ENCODE results near the gene MISP. TPM values are rescaled to one million over a fixed set of nuclear protein-coding genes. Genes with fewer than 3 reads are reported as not detected.

The MISP gene
- total and polyA plus RNA-seq, 2 of the 4 experiments (the other 2 are of a cell fraction): not detected

DNA sequence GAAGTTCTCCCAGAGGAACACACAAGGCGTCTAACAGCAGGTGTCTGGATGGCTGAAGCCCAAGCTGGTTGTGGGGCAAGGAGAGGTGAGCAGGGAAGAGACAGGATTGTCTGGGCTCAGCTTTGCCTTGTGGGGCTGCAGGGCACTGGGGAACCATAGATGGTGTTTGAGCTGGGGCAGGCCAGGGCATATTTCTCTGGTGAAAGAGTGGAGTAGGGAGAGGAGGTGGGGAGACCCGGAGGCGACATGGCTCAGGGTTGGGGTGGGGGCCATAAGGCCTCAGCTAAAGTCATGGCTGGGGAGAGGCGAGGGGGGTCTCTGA lies 47.6 kb upstream of the MISP start:
- H3K23ac ChIP-seq (ENCODE audit: low read depth, low read length): no peak overlapping the region
- dilution Hi-C loops (cut with HindIII; ENCODE audit: low sequenced_read_pairs, unreplicated experiment) (no loop called here), intact Hi-C loops (cut with micrococcal nuclease) (no loop called here), in situ Hi-C loops (cut with MboI; ENCODE audit: low sequenced_read_pairs) (no loop called here)
- no peak overlapping the region for H3K4me3 ChIP-seq (ENCODE audit: insufficient read depth, low read depth, low read length)
- H2AFZ ChIP-seq (replicated peaks; ENCODE audit: low read length, poor library complexity): peak overlapping the region; percentile 35
- 46% methylated on average over 2 of the region's 4 CpGs; no CpG with 5 or more reads in 1 of the 2 experiments for WGBS, 2 experiments (ENCODE audit: extremely low coverage in 2 of 2, insufficient read length in 1 of 2)
- no peak overlapping the region for H4K8ac ChIP-seq (ENCODE audit: low read depth in 2 of 2, low read length in 2 of 2)
- H3K4me2 ChIP-seq (ENCODE audit: low read depth, low read length): no peak overlapping the region
- no peaks in the 10 kb centered on the region for H3K9me1 ChIP-seq (ENCODE audit: insufficient read depth, low read length)
- H2BK15ac ChIP-seq (ENCODE audit: low read depth, low read length): no peak overlapping the region
- peaks cover 3% of the 10 kb centered on the region; the same call in 1 of the 2 replicates for H3K4me1 ChIP-seq (ENCODE audit: control insufficient read depth, insufficient read depth, low read length)
- H3K4ac ChIP-seq (ENCODE audit: low read depth, low read length): no peak overlapping the region
- CTCF ChIA-PET: no interaction called here
- H2BK120ac ChIP-seq (ENCODE audit: low read depth, low read length): no peak overlapping the region
- TF ChIP-seq MAFK (IDR thresholded peaks at IDR 0.05; ENCODE audit: low read depth, low read length) (no peak), RAD21 (IDR thresholded peaks at IDR 0.05; ENCODE audit: low read length) (no peak), RFX5 (IDR thresholded peaks at IDR 0.05; ENCODE audit: low read depth, low read length) (no peak), MXI1 (IDR thresholded peaks at IDR 0.05; ENCODE audit: borderline replicate concordance, low read depth, low read length) (no peak), POLR2A (IDR thresholded peaks at IDR 0.05; ENCODE audit: low read depth, low read length) (no peak), CHD1 (IDR thresholded peaks at IDR 0.05; ENCODE audit: low read depth, low read length) (no peak), NFE2L2 (IDR thresholded peaks at IDR 0.05; ENCODE audit: low read depth, low read length) (no peak), BHLHE40 (IDR thresholded peaks at IDR 0.05; ENCODE audit: low read depth, low read length) (no peak), RCOR1 (IDR thresholded peaks at IDR 0.05; ENCODE audit: insufficient replicate concordance, low read length) (no peak), MAZ (IDR thresholded peaks at IDR 0.05; ENCODE audit: borderline replicate concordance, low read depth, low read length) (no peak), FOS (IDR thresholded peaks at IDR 0.05; ENCODE audit: low read depth, low read length) (no peak), CEBPB (IDR thresholded peaks at IDR 0.05; ENCODE audit: low read depth, low read length) (no peak)
- TF ChIP-seq, protein P1, sequence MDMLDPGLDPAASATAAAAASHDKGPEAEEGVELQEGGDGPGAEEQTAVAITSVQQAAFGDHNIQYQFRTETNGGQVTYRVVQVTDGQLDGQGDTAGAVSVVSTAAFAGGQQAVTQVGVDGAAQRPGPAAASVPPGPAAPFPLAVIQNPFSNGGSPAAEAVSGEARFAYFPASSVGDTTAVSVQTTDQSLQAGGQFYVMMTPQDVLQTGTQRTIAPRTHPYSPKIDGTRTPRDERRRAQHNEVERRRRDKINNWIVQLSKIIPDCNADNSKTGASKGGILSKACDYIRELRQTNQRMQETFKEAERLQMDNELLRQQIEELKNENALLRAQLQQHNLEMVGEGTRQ (IDR thresholded peaks at IDR 0.05; ENCODE audit: low read depth, low read length): no peak
- TF ChIP-seq, protein P2, sequence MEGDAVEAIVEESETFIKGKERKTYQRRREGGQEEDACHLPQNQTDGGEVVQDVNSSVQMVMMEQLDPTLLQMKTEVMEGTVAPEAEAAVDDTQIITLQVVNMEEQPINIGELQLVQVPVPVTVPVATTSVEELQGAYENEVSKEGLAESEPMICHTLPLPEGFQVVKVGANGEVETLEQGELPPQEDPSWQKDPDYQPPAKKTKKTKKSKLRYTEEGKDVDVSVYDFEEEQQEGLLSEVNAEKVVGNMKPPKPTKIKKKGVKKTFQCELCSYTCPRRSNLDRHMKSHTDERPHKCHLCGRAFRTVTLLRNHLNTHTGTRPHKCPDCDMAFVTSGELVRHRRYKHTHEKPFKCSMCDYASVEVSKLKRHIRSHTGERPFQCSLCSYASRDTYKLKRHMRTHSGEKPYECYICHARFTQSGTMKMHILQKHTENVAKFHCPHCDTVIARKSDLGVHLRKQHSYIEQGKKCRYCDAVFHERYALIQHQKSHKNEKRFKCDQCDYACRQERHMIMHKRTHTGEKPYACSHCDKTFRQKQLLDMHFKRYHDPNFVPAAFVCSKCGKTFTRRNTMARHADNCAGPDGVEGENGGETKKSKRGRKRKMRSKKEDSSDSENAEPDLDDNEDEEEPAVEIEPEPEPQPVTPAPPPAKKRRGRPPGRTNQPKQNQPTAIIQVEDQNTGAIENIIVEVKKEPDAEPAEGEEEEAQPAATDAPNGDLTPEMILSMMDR (conservative IDR thresholded peaks at IDR 0.05; ENCODE audit: low read depth, low read length): no peak
- TF ChIP-seq, protein P3, sequence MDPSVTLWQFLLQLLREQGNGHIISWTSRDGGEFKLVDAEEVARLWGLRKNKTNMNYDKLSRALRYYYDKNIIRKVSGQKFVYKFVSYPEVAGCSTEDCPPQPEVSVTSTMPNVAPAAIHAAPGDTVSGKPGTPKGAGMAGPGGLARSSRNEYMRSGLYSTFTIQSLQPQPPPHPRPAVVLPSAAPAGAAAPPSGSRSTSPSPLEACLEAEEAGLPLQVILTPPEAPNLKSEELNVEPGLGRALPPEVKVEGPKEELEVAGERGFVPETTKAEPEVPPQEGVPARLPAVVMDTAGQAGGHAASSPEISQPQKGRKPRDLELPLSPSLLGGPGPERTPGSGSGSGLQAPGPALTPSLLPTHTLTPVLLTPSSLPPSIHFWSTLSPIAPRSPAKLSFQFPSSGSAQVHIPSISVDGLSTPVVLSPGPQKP (IDR thresholded peaks at IDR 0.05; ENCODE audit: borderline replicate concordance, low read depth, low read length): no peak
- H3K9me3 ChIP-seq (ENCODE audit: control insufficient read depth, insufficient read depth, low read length): no peaks in the 10 kb centered on the region
- no peak for ATAC-seq (ENCODE audit: low read depth)
- H2BK20ac ChIP-seq (ENCODE audit: low read depth, low read length): no peak overlapping the region
- no peak overlapping the region for H3K14ac ChIP-seq (replicated peaks; ENCODE audit: low read depth, low read length)
- H4K5ac ChIP-seq (ENCODE audit: low read depth, low read length): no peak overlapping the region; the same call in 1 of the 2 replicates
- no peaks in the 10 kb centered on the region; the same call in 1 of the 2 replicates for H4K20me1 ChIP-seq (ENCODE audit: insufficient read depth, low read length)
- no peak overlapping the region for H3K18ac ChIP-seq (ENCODE audit: low read depth, low read length)
- no peak overlapping the region for H3K56ac ChIP-seq (ENCODE audit: extremely low read depth, insufficient read depth, low read length)
- H3K27ac ChIP-seq (ENCODE audit: insufficient read depth, low read length): no peak overlapping the region
- DNase-seq: no peak
- H3K27me3 ChIP-seq (ENCODE audit: control insufficient read depth, insufficient read depth, low read length): peaks cover 6% of the 10 kb centered on the region; the same call in 1 of the 2 replicates
- H2AK5ac ChIP-seq (ENCODE audit: low read depth, low read length): no peak overlapping the region
- POLR2A ChIA-PET (ENCODE audit: unreplicated experiment): interaction anchor here (0.6 kb wide), 1 partner anchor 67 kb away, joined by 4 read pairs; no protein-coding TSS in a partner anchor
- H2BK5ac ChIP-seq (ENCODE audit: low read depth, low read length, poor library complexity, severe bottlenecking): no peak overlapping the region
- no peaks in the 10 kb centered on the region for H3K79me1 ChIP-seq (ENCODE audit: low read depth in 1 of 2, low read length in 2 of 2)
- H3K9ac ChIP-seq (ENCODE audit: low read depth, low read length): no peak overlapping the region
- BruUV-seq (replicated peaks): no TSS peak
- no peak overlapping the region for H2AK9ac ChIP-seq (replicated peaks; ENCODE audit: low read depth, low read length, poor library complexity)
- no peaks in the 10 kb centered on the region for H3K36me3 ChIP-seq (ENCODE audit: control insufficient read depth, insufficient read depth, low read length)
- H4K91ac ChIP-seq (ENCODE audit: insufficient read depth, low read depth, low read length): no peak overlapping the region
